Right cardiac atrium (tissue), 5 donors: ENCODE results near the gene CASZ1. TPM values are rescaled to one million over a fixed set of nuclear protein-coding genes. Genes with fewer than 3 reads are reported as not detected.
A peak's percentile ranks its signal among the peaks of the same experiment; 100 is the strongest.

Experiments
- ATAC-seq, 2 donors: fragments of 200-7000 bp; cut with Tn5 transposase; one replicate each; pipeline versions ENCODE4 v1.8.0 to v1.9.1; 2020; ENCODE audit warnings: moderate library complexity in 2 of 2, mild to moderate bottlenecking in 1 of 2
- DNase-seq, 3 donors: peaks; one replicate each; pipeline ENCODE4 v3.0.0-alpha.2; 2020
- H3K27ac ChIP-seq: one replicate; pipeline ENCODE4 v1.5.1; 2013; ENCODE audit warnings: mild to moderate bottlenecking, low read length, control low read depth, moderate library complexity
- H3K27me3 ChIP-seq: one replicate; pipeline ENCODE4 v1.6.1; 2013; ENCODE audit not compliant: control insufficient read depth, insufficient read depth
- H3K4me1 ChIP-seq: one replicate; pipeline ENCODE4 v1.6.1; 2013; ENCODE audit warnings: low read length; ENCODE audit not compliant: control insufficient read depth, insufficient read depth
- H3K4me3 ChIP-seq: one replicate; pipeline ENCODE4 v1.5.1; 2013; ENCODE audit warnings: low read length, control low read depth
- H3K9me3 ChIP-seq: one replicate; pipeline ENCODE4 v1.6.1; 2013; ENCODE audit warnings: low read length; ENCODE audit not compliant: control insufficient read depth
- WGBS: extraction: QIAGEN DNeasy Blood & Tissue Kit; methylation state at CpG from one replicate; pipeline ENCODE4 v1.1.7; 2013; 5-methylcytosine and 5-hydroxymethylcytosine counted together
- intact Hi-C, 4 donors: fragments of 100-400 bp; cut with DNase I; formaldehyde crosslinking; loops; one replicate each; pipeline versions ENCODE4 v1.11.0 to v1.14.0; 2022 to 2023
- polyA plus RNA-seq: library from polyadenylated mRNA; stranded (reverse); fragments of 200-250 nt; gene quantifications from one replicate; pipeline ENCODE4 v1.2.3, GENCODE V29; 2013
- total RNA-seq, 4 donors: library from RNA; stranded (reverse); fragmentation: NEBNext Ultra II Directional; extraction: Animal tissue kit (Norgen Biotek cat#: 25700); gene quantifications; one replicate each; pipeline ENCODE4 v1.2.1, GENCODE V29; 2021
- donor health status: healthy with polysubstance abuse.
- donor health status: DM: no; HTN: yes; CAD: no.
- donor health status: DM: no; HTN: no; CAD: no.
- donor health status: DM: no; HTN: yes; CAD: no; lungs with severe emphysema.
- donor health status: DM: yes; HTN: yes; CAD: no.

CASZ1 gene
- total and polyA plus RNA-seq, 5 donors = 24.2 to 98.9 (median 54.5) TPM

GRCh38 chr1:10680487-10680886, 116.0 kb downstream of the CASZ1 start:
- DNase-seq (no peak), ATAC-seq (peak in 1 of 2 donors; percentile 14)
- peaks cover 26% of the 10 kb centered on the region for H3K4me1 ChIP-seq
- intact Hi-C loops = loop anchor here in 3 of 4 donors (5.0 to 10.0 kb wide), 3 partner anchors 114 to 184 kb away; partner anchors contain the start of gene CASZ1 (in 2 of the 3)
- no peaks in the 10 kb centered on the region for H3K9me3 ChIP-seq
- WGBS = 70% methylated on average over 11 of the region's 11 CpGs
- H3K4me3 ChIP-seq = no peak overlapping the region
- no peaks in the 10 kb centered on the region for H3K27me3 ChIP-seq
- H3K27ac ChIP-seq = no peak overlapping the region

- peak in 1 of 2 donors; percentile 10 for ATAC-seq
- no peak overlapping the region for H3K27ac ChIP-seq
- no peak overlapping the region for H3K4me3 ChIP-seq
- H3K27me3 ChIP-seq = no peaks in the 10 kb centered on the region
- H3K4me1 ChIP-seq = peaks cover 25% of the 10 kb centered on the region
- no peaks in the 10 kb centered on the region for H3K9me3 ChIP-seq
- 36% methylated on average over 9 of the region's 9 CpGs for WGBS
- peak in 1 of 3 donors; percentile 42 for DNase-seq
- intact Hi-C loops = loop anchor here (5.0 to 10.0 kb wide), 3 partner anchors 115 to 185 kb away; partner anchors contain the start of gene CASZ1 (in 2 of the 4)
Measured at GRCh38 chr1:10679496-10680220, 116.8 kb downstream of the CASZ1 start.

- WGBS = 73% methylated on average over 11 of the region's 11 CpGs
- no peak overlapping the region for H3K4me3 ChIP-seq
- no peak for ATAC-seq
- intact Hi-C loops = loop anchor here in 1 of 4 donors (10.0 kb wide), 1 partner anchor 186 kb away; no protein-coding TSS in a partner anchor
- no peaks in the 10 kb centered on the region for H3K9me3 ChIP-seq
- no peaks in the 10 kb centered on the region for H3K27me3 ChIP-seq
- DNase-seq = no peak
- H3K27ac ChIP-seq = peak overlapping the region; percentile 18
- peaks cover 21% of the 10 kb centered on the region for H3K4me1 ChIP-seq
Measured at GRCh38 chr1:10678852-10679251, 117.6 kb downstream of the CASZ1 start.

- WGBS = 82% methylated on average over 23 of the region's 23 CpGs
Measured at GRCh38 chr1:10678402-10678801, 118.0 kb downstream of the CASZ1 start.

GRCh38 chr1:10677491-10678391, 118.7 kb downstream of the CASZ1 start:
- intact Hi-C loops = loop anchor here in 1 of 4 donors (10.0 kb wide), 1 partner anchor 187 kb away; no protein-coding TSS in a partner anchor
- H3K27me3 ChIP-seq = no peaks in the 10 kb centered on the region

More at GRCh38 chr1:10678402-10678801, 118.0 kb downstream of the CASZ1 start:
- no peak for ATAC-seq
- Histone ChIP-seq H3K4me3 (no peak overlapping the region), H3K27me3 (no peaks in the 10 kb centered on the region), H3K9me3 (no peaks in the 10 kb centered on the region), H3K4me1 (peaks cover 18% of the 10 kb centered on the region), H3K27ac (no peak overlapping the region)
- DNase-seq = no peak
- intact Hi-C loops = loop anchor here in 1 of 4 donors (10.0 kb wide), 1 partner anchor 186 kb away; no protein-coding TSS in a partner anchor

GRCh38 chr1:10676963-10677362, 119.5 kb downstream of the CASZ1 start:
- 57% methylated on average over 13 of the region's 13 CpGs for WGBS
- Histone ChIP-seq H3K4me3 (no peak overlapping the region), H3K9me3 (no peaks in the 10 kb centered on the region), H3K27ac (peak overlapping the region; percentile 62), H3K27me3 (no peaks in the 10 kb centered on the region), H3K4me1 (peaks cover 11% of the 10 kb centered on the region)
- ATAC-seq (no peak), DNase-seq (no peak)
- intact Hi-C loops = loop anchor here in 1 of 4 donors (10.0 kb wide), 1 partner anchor 188 kb away; no protein-coding TSS in a partner anchor

More at GRCh38 chr1:10677491-10678391, 118.7 kb downstream of the CASZ1 start:
- ATAC-seq (peak in 1 of 2 donors; percentile 20), DNase-seq (no peak)
- Histone ChIP-seq H3K9me3 (no peaks in the 10 kb centered on the region), H3K4me1 (peaks cover 12% of the 10 kb centered on the region), H3K27ac (peak overlapping the region; percentile 62), H3K4me3 (no peak overlapping the region)
- 60% methylated on average over 27 of the region's 27 CpGs for WGBS

- ATAC-seq = no peak
- DNase-seq = no peak
- intact Hi-C loops = loop anchor here in 1 of 4 donors (10.0 kb wide), 1 partner anchor 189 kb away; no protein-coding TSS in a partner anchor
- H3K4me1 ChIP-seq = peaks cover 9% of the 10 kb centered on the region
- no peak overlapping the region for H3K27ac ChIP-seq
- no peaks in the 10 kb centered on the region for H3K27me3 ChIP-seq
- H3K9me3 ChIP-seq = no peaks in the 10 kb centered on the region
- H3K4me3 ChIP-seq = no peak overlapping the region
- WGBS = 84% methylated on average over 5 of the region's 5 CpGs
Measured at GRCh38 chr1:10675813-10676212, 120.6 kb downstream of the CASZ1 start.

GRCh38 chr1:10674700-10675609, 121.5 kb downstream of the CASZ1 start:
- Histone ChIP-seq H3K9me3 (no peaks in the 10 kb centered on the region), H3K4me3 (no peak overlapping the region), H3K4me1 (peaks cover 9% of the 10 kb centered on the region), H3K27me3 (no peaks in the 10 kb centered on the region), H3K27ac (no peak overlapping the region)
- WGBS = 76% methylated on average over 29 of the region's 29 CpGs
- intact Hi-C loops = loop anchor here in 1 of 4 donors (10.0 kb wide), 1 partner anchor 190 kb away; no protein-coding TSS in a partner anchor
- DNase-seq (no peak), ATAC-seq (peak in 1 of 2 donors; percentile 6)

- DNase-seq (no peak), ATAC-seq (no peak)
- 87% methylated on average over 16 of the region's 16 CpGs for WGBS
- H3K9me3 ChIP-seq = no peaks in the 10 kb centered on the region
- no peak overlapping the region for H3K27ac ChIP-seq
- peaks cover 5% of the 10 kb centered on the region for H3K4me1 ChIP-seq
- H3K27me3 ChIP-seq = no peaks in the 10 kb centered on the region
- no peak overlapping the region for H3K4me3 ChIP-seq
- intact Hi-C loops = loop anchor here in 1 of 4 donors (10.0 kb wide), 1 partner anchor 191 kb away; no protein-coding TSS in a partner anchor
Measured at GRCh38 chr1:10674222-10674621, 122.2 kb downstream of the CASZ1 start.
